ENCODE data around the gene RTN1. TPM values are rescaled to one million over a fixed set of nuclear protein-coding genes. Genes with fewer than 3 reads are reported as not detected.

RTN1 gene
- total RNA-seq, result not detected

GRCh38 chr14:59870277-59871165, at the start of gene RTN1:
Gene RTN1, minus strand, starts transcription at chr14:59870776. Its CDS starts 146 bp downstream, at chr14:59870630.
- ATAC-seq (ENCODE audit: low read depth) (peak; percentile 81), DNase-seq (peak; percentile 49)
- Mint-ChIP-seq H3K27ac (no peak within 1 kb of the TSS), H3K27me3 (peaks cover 63% of the 10 kb centered on the region), H3K9me3 (no peaks in the 10 kb centered on the region), H3K4me3 (peak within 1 kb of the TSS; percentile 85), H3K36me3 (no peaks in the 10 kb centered on the region), H3K4me1 (peaks cover 3% of the 10 kb centered on the region)
- POLR2A ChIA-PET, result no interaction called here

GRCh38 chr14:59920378-59920683, 49.8 kb upstream of the RTN1 start:
- no peak for DNase-seq
- Mint-ChIP-seq H3K9me3 (no peaks in the 10 kb centered on the region), H3K27ac (no peak overlapping the region), H3K4me1 (peaks cover 3% of the 10 kb centered on the region), H3K27me3 (peaks cover 28% of the 10 kb centered on the region), H3K36me3 (no peaks in the 10 kb centered on the region), H3K4me3 (peak overlapping the region; percentile 31)
- ATAC-seq (ENCODE audit: low read depth), result no peak
- POLR2A ChIA-PET, result no interaction called here

- Mint-ChIP-seq H3K27ac (no peak within 1 kb of the TSS), H3K27me3 (peaks cover 25% of the 10 kb centered on the region), H3K4me1 (peaks cover 3% of the 10 kb centered on the region), H3K9me3 (no peaks in the 10 kb centered on the region), H3K36me3 (no peaks in the 10 kb centered on the region), H3K4me3 (peak within 1 kb of the TSS; percentile 65)
- ATAC-seq (ENCODE audit: low read depth) (peak; percentile 58), DNase-seq (peak; percentile 37)
- POLR2A ChIA-PET, result no interaction called here
Observed at GRCh38 chr14:59919570-59920377, 49.2 kb upstream of the RTN1 start, which contains the start of gene LRRC9. Gene LRRC9, plus strand, starts transcription at chr14:59920144.

GRCh38 chr14:59918824-59919569, 48.4 kb upstream of the RTN1 start:
- Mint-ChIP-seq H3K9me3 (no peaks in the 10 kb centered on the region), H3K27ac (no peak overlapping the region), H3K4me1 (peaks cover 3% of the 10 kb centered on the region), H3K36me3 (no peaks in the 10 kb centered on the region), H3K27me3 (peaks cover 25% of the 10 kb centered on the region), H3K4me3 (peak overlapping the region; percentile 65)
- POLR2A ChIA-PET, result no interaction called here
- DNase-seq (no peak), ATAC-seq (ENCODE audit: low read depth) (no peak)

- no peaks in the 10 kb centered on the region for H3K36me3 Mint-ChIP-seq
- no peak overlapping the region for H3K4me3 Mint-ChIP-seq
- H3K27me3 Mint-ChIP-seq, result peaks cover 16% of the 10 kb centered on the region
- no peaks in the 10 kb centered on the region for H3K4me1 Mint-ChIP-seq
- no peaks in the 10 kb centered on the region for H3K9me3 Mint-ChIP-seq
- ATAC-seq (ENCODE audit: low read depth), result no peak
- H3K27ac Mint-ChIP-seq, result no peak overlapping the region
- no peak for DNase-seq
- POLR2A ChIA-PET, result no interaction called here
Observed at GRCh38 chr14:59913187-59913586, 42.6 kb upstream of the RTN1 start.

GRCh38 chr14:59912443-59912842, 41.9 kb upstream of the RTN1 start:
- POLR2A ChIA-PET, result no interaction called here
- peaks cover 13% of the 10 kb centered on the region for H3K27me3 Mint-ChIP-seq
- ATAC-seq (ENCODE audit: low read depth) (no peak), DNase-seq (no peak)
- no peaks in the 10 kb centered on the region for H3K4me1 Mint-ChIP-seq
- no peaks in the 10 kb centered on the region for H3K9me3 Mint-ChIP-seq
- H3K36me3 Mint-ChIP-seq, result no peaks in the 10 kb centered on the region
- no peak overlapping the region for H3K4me3 Mint-ChIP-seq
- H3K27ac Mint-ChIP-seq, result no peak overlapping the region

- POLR2A ChIA-PET, result no interaction called here
- DNase-seq (no peak), ATAC-seq (ENCODE audit: low read depth) (no peak)
- Mint-ChIP-seq H3K27ac (no peak overlapping the region), H3K27me3 (peaks cover 7% of the 10 kb centered on the region), H3K9me3 (no peaks in the 10 kb centered on the region), H3K4me3 (no peak overlapping the region), H3K4me1 (no peaks in the 10 kb centered on the region), H3K36me3 (no peaks in the 10 kb centered on the region)
Observed at GRCh38 chr14:59905188-59905587, 34.6 kb upstream of the RTN1 start.

- no peaks in the 10 kb centered on the region for H3K4me1 Mint-ChIP-seq
- H3K27ac Mint-ChIP-seq, result no peak overlapping the region
- ATAC-seq (ENCODE audit: low read depth) (no peak), DNase-seq (no peak)
- POLR2A ChIA-PET, result no interaction called here
- H3K9me3 Mint-ChIP-seq, result no peaks in the 10 kb centered on the region
- no peak overlapping the region for H3K4me3 Mint-ChIP-seq
- peaks cover 4% of the 10 kb centered on the region for H3K27me3 Mint-ChIP-seq
- no peaks in the 10 kb centered on the region for H3K36me3 Mint-ChIP-seq
Observed at GRCh38 chr14:59904184-59904583, 33.6 kb upstream of the RTN1 start.

GRCh38 chr14:59900556-59900955, 30.0 kb upstream of the RTN1 start:
- H3K36me3 Mint-ChIP-seq, result no peaks in the 10 kb centered on the region
- no peak overlapping the region for H3K4me3 Mint-ChIP-seq
- no peak overlapping the region for H3K27ac Mint-ChIP-seq
- no peaks in the 10 kb centered on the region for H3K9me3 Mint-ChIP-seq
- DNase-seq (no peak), ATAC-seq (ENCODE audit: low read depth) (no peak)
- peaks cover 12% of the 10 kb centered on the region for H3K27me3 Mint-ChIP-seq
- POLR2A ChIA-PET, result no interaction called here
- H3K4me1 Mint-ChIP-seq, result no peaks in the 10 kb centered on the region

- ATAC-seq (ENCODE audit: low read depth) (no peak), DNase-seq (no peak)
- Mint-ChIP-seq H3K27me3 (peaks cover 12% of the 10 kb centered on the region), H3K36me3 (no peaks in the 10 kb centered on the region), H3K4me3 (no peak overlapping the region), H3K27ac (no peak overlapping the region), H3K4me1 (no peaks in the 10 kb centered on the region), H3K9me3 (no peaks in the 10 kb centered on the region)
- POLR2A ChIA-PET, result no interaction called here
Observed at GRCh38 chr14:59897757-59898383, 27.3 kb upstream of the RTN1 start.

GRCh38 chr14:59895721-59896120, 25.1 kb upstream of the RTN1 start:
- no peak overlapping the region for H3K4me3 Mint-ChIP-seq
- ATAC-seq (ENCODE audit: low read depth) (no peak), DNase-seq (no peak)
- peaks cover 12% of the 10 kb centered on the region for H3K27me3 Mint-ChIP-seq
- H3K27ac Mint-ChIP-seq, result no peak overlapping the region
- no peaks in the 10 kb centered on the region for H3K36me3 Mint-ChIP-seq
- no peaks in the 10 kb centered on the region for H3K4me1 Mint-ChIP-seq
- H3K9me3 Mint-ChIP-seq, result no peaks in the 10 kb centered on the region
- POLR2A ChIA-PET, result no interaction called here

GRCh38 chr14:59890676-59891075, 20.1 kb upstream of the RTN1 start:
- no peak overlapping the region for H3K4me3 Mint-ChIP-seq
- H3K36me3 Mint-ChIP-seq, result no peaks in the 10 kb centered on the region
- no peak overlapping the region for H3K27ac Mint-ChIP-seq
- DNase-seq, result no peak
- POLR2A ChIA-PET, result no interaction called here
- no peaks in the 10 kb centered on the region for H3K4me1 Mint-ChIP-seq
- ATAC-seq (ENCODE audit: low read depth), result no peak
- no peaks in the 10 kb centered on the region for H3K9me3 Mint-ChIP-seq
- peaks cover 13% of the 10 kb centered on the region for H3K27me3 Mint-ChIP-seq

GRCh38 chr14:59882957-59883356, 12.4 kb upstream of the RTN1 start:
- DNase-seq (no peak), ATAC-seq (ENCODE audit: low read depth) (no peak)
- peaks cover 19% of the 10 kb centered on the region for H3K27me3 Mint-ChIP-seq
- H3K4me1 Mint-ChIP-seq, result no peaks in the 10 kb centered on the region
- H3K9me3 Mint-ChIP-seq, result no peaks in the 10 kb centered on the region
- H3K4me3 Mint-ChIP-seq, result no peak overlapping the region
- no peak overlapping the region for H3K27ac Mint-ChIP-seq
- no peaks in the 10 kb centered on the region for H3K36me3 Mint-ChIP-seq
- POLR2A ChIA-PET, result no interaction called here

Measured in activated naive CD8-positive, alpha-beta T cell treated with anti-CD3 and anti-CD28 coated beads, Interleukin-2, amount 10 ng/mL, durations not matched to agents 7 days and 5 days (primary cell).